PC-9 (cell line): Measurements from ENCODE around the gene RPL28.

Source experiments
- CTCF ChIP-seq: fragments of 200-600 bp; sonication (generic); conservative IDR thresholded peaks from 2 replicates; pipeline ENCODE4 v1.6.1; 2017; ENCODE audit warnings: mixed run types, antibody characterized with exemption, mild to moderate bottlenecking, moderate library complexity
- EZH2 ChIP-seq: fragments of 200-600 bp; sonication (generic); IDR thresholded peaks from 2 replicates; pipeline ENCODE4 v1.8.0; 2017; ENCODE audit warnings: antibody characterized with exemption, low read depth

GRCh38 chr19:55423225-55424005 lies 37.7 kb downstream of the RPL28 start:
- TF ChIP-seq CTCF: no peak
- TF ChIP-seq EZH2: no peak
